HEK293T (cell line): Measurements from ENCODE around the gene AOPEP.

Source experiments
- BHLHE40 ChIP-seq: fragments of 450-650 bp; IDR thresholded peaks from 2 replicates; pipeline ENCODE4 v1.6.1; 2016; ENCODE audit warnings: mild to moderate bottlenecking, moderate library complexity, borderline replicate concordance
- ELF4 ChIP-seq: fragments of 450-650 bp; IDR thresholded peaks from 2 replicates; pipeline ENCODE4 v1.6.1; 2017; ENCODE audit warnings: antibody characterized with exemption
- FOXA1 ChIP-seq: fragments of 450-650 bp; IDR thresholded peaks from 2 replicates; pipeline ENCODE4 v1.6.1; 2016; ENCODE audit warnings: mild to moderate bottlenecking
- FOXM1 ChIP-seq: fragments of 450-650 bp; IDR thresholded peaks from 2 replicates; pipeline ENCODE4 v1.6.1; 2017; ENCODE audit warnings: mild to moderate bottlenecking, borderline replicate concordance
- HDGF ChIP-seq: fragments of 450-650 bp; IDR thresholded peaks from 2 replicates; pipeline ENCODE4 v1.6.1; 2017; ENCODE audit warnings: antibody characterized with exemption, borderline replicate concordance
- L3MBTL2 ChIP-seq: fragments of 450-650 bp; conservative IDR thresholded peaks from 2 replicates; pipeline ENCODE4 v1.6.1; 2016; ENCODE audit warnings: mild to moderate bottlenecking
- PKNOX1 ChIP-seq: fragments of 450-650 bp; IDR thresholded peaks from 2 replicates; pipeline ENCODE4 v1.6.1; 2016
- SUZ12 ChIP-seq: fragments of 450-650 bp; IDR thresholded peaks from 2 replicates; pipeline ENCODE4 v1.6.1; 2016; ENCODE audit warnings: mild to moderate bottlenecking
- TARDBP ChIP-seq: fragments of 450-650 bp; IDR thresholded peaks from 2 replicates; pipeline ENCODE4 v1.6.1; 2016

GRCh38 chr9:95092262-95093072 lies 366.0 kb downstream of the AOPEP start:
- no peak for TF ChIP-seq FOXA1
- no peak for TF ChIP-seq L3MBTL2
- no peak for TF ChIP-seq FOXM1
- TF ChIP-seq PKNOX1, result no peak
- no peak for TF ChIP-seq BHLHE40
- TF ChIP-seq SUZ12, result no peak
- TF ChIP-seq HDGF, result no peak
- no peak for TF ChIP-seq TARDBP
- TF ChIP-seq ELF4, result no peak
